VCaP (cell line): ENCODE data around the gene CCDC60.

Experiments
- H3K27ac ChIP-seq: fragments of 450-650 bp; 2 replicates; pipeline ENCODE4 v1.5.1; 2017
- CTCF ChIP-seq: fragments of 450-650 bp; conservative IDR thresholded peaks from 2 replicates; pipeline ENCODE4 v1.5.1; 2017; ENCODE audit warnings: mild to moderate bottlenecking, moderate library complexity

CCDC60 gene

DNA sequence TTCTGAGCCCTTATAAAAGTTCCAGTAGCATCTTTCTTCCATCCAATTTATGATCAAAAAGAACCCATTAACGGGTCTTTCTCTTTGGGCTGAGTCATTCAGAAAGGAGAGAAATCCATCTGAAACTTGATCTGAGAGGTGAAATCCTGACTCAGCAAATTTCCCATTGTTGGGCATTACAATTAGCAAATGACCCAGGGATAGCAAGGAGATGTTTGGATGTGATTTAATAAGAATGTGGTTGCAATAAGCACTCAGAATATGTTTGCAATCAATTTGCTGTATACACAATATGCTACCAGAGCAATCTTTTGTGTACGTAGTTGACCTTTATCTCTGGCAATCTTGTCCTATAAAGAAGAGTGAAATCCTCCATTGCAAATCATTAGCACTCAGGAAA is 122.7 kb downstream of the CCDC60 start:
- no peak overlapping the region for H3K27ac ChIP-seq
- no peak for TF ChIP-seq CTCF

DNA sequence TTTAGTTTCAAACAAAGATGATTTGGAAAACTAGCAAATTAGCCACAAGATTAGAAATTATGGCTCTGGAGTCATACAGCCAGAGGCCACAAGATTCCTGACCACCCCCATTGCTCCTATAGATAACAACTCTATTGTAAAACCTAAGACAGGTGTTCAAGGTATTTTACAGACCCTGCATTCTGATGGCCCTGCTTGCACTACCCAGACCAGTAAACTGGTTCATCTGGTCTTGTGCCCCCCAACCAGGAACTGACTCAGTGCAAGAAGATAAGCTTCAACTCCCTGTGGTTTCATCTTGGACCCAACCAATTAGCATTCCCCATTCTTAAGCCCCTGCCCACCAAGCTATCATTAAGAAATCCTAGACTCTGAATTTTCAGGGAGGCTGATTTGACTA is 125.0 kb downstream of the CCDC60 start:
- no peak for TF ChIP-seq CTCF
- H3K27ac ChIP-seq = no peak overlapping the region

GRCh38 chr12:119460876-119461275 is 126.3 kb downstream of the CCDC60 start:
- no peak overlapping the region for H3K27ac ChIP-seq
- TF ChIP-seq CTCF = no peak

GRCh38 chr12:119461636-119462214 is 127.2 kb downstream of the CCDC60 start:
- no peak overlapping the region for H3K27ac ChIP-seq
- no peak for TF ChIP-seq CTCF

DNA sequence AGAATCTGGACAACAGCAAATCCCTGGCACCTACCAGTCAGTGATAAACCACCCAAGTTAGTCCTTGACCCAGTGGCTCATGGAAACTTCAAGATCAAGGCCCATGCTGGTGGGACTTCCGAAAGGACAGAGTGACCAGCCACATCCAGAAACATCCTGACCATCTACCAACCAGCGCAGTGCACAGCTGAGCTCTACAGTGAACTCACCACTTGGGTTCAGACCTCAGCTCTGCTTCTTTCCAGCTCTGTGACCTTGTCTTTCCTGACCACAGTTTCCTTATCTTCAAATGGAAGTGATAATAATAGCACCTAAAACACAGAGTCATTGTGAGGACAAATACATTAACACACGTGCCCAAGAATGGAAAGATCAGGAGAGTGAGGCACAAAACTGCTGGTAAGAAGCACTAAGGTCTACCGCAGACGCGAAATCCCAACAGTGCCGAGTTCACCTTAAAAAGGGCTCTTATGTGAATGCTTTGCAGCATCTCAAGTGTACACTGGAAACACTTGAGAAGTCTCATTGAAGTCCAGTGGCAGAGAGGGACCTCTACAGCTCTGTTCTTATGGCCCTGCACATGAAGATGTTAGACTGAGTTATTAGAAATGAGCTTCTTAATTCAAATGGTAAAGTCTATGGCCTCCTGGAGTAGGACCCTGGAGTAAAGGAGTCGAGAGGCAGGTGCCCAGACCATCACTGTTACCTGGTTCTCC is 128.8 kb downstream of the CCDC60 start:
- no peak for TF ChIP-seq CTCF
- H3K27ac ChIP-seq = no peak overlapping the region

DNA sequence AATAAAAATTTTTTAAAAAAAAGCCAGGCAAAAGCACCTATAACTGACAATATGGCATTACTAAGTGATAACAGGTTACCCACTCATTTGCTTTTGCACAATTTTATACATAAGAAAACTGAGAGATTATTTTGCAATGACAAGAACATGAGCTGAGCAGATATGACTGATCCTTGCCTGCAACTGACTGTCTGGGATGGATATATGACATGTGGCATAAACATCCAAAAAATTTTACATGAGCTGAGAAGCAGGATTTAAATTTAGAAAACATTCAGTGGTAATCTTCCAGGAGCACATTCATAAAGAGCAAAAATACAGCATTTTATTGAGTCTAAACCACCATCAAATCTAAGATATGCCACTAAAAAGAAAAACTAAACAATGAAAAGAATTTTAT is 133.8 kb downstream of the CCDC60 start:
- no peak overlapping the region for H3K27ac ChIP-seq
- TF ChIP-seq CTCF = no peak

- no peak for TF ChIP-seq CTCF
- no peak overlapping the region for H3K27ac ChIP-seq
These were observed 141.1 kb downstream of the CCDC60 start for GRCh38 chr12:119475650-119476049.
